LNCaP clone FGC (cell line): ENCODE measurements around the gene SAMD8.

Experiments
- DNase-seq: peaks from one replicate; pipeline ENCODE4 v3.0.0-alpha.2; 2011; ENCODE audit warnings: low read depth
- H3K4me3 ChIP-seq: 2 replicates; pipeline ENCODE4 v1.5.1; 2011; ENCODE audit warnings: mild to moderate bottlenecking, low read depth, low read length, control low read depth
- TF ChIP-seq, protein P1 (sequence below): IDR thresholded peaks from 2 replicates; pipeline ENCODE4 v1.5.1; 2012; ENCODE audit warnings: mild to moderate bottlenecking; ENCODE audit not compliant: control insufficient read depth, insufficient read depth; ENCODE audit errors: extremely low read depth

The SAMD8 gene

DNA sequence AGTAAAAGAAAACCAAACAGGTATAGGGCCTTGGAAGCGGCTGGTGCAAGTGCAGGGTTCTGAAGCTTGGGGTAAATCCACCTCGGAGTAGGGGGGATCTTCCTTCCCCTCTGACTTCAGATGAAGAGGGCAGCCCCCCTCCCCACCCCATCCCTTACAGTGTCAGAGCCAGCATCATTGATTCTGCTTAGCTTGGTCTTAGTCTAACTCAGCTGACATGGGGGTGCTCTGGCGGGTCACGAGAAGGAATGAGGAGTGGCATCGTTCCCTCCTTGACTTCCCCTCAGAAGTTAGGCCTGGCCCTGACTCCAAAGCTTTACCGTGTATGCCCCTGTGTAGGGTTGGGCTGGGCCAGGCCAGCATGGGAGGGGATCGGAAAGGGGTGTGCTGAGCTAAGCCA lies 44.2 kb upstream of the SAMD8 start:
- no peak overlapping the region for H3K4me3 ChIP-seq
- no peak for DNase-seq
- TF ChIP-seq, protein P1, sequence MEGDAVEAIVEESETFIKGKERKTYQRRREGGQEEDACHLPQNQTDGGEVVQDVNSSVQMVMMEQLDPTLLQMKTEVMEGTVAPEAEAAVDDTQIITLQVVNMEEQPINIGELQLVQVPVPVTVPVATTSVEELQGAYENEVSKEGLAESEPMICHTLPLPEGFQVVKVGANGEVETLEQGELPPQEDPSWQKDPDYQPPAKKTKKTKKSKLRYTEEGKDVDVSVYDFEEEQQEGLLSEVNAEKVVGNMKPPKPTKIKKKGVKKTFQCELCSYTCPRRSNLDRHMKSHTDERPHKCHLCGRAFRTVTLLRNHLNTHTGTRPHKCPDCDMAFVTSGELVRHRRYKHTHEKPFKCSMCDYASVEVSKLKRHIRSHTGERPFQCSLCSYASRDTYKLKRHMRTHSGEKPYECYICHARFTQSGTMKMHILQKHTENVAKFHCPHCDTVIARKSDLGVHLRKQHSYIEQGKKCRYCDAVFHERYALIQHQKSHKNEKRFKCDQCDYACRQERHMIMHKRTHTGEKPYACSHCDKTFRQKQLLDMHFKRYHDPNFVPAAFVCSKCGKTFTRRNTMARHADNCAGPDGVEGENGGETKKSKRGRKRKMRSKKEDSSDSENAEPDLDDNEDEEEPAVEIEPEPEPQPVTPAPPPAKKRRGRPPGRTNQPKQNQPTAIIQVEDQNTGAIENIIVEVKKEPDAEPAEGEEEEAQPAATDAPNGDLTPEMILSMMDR, result no peak

DNA sequence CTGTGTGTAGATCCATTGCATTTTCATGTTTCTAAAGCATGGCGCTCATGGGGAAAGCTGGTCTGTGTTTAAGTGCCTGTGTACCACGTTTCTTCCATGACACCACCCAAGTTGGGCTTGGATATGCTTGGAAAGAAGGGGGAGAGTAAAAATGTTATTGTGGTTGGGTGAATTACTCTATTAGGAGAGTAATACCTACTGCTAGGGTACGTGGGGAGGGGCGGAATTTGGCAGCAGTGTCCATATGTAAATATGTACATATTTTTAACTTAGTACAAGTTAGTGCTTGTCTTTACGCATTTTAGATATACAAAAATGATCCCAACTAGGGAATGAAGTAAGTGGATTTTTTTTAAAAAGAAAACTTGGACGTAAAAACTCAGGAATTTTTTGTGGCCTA lies 42.9 kb upstream of the SAMD8 start:
- H3K4me3 ChIP-seq, result no peak overlapping the region
- DNase-seq, result no peak
- TF ChIP-seq, protein P1, result no peak

DNA sequence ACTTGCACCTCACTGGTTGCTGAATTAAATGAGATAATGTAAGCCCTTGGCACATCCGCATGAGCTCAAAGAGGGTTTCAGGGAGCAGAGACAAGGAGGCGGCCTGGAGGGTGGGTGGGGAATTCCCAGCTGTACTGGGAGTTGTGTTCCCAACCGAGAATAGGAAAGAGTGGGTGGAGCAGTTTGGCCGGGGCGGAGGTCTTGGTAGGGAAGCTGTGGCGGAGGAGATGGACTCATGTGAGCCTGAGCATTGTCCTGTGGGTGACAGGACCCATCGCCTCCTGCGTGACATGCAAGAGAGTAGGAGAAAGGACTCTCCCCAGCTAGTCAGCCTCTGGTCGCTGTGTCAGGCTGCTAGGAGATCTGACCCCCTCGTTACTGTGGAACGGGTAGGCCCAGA lies 41.0 kb upstream of the SAMD8 start:
- H3K4me3 ChIP-seq, result no peak overlapping the region
- DNase-seq, result no peak
- TF ChIP-seq, protein P1, result no peak

DNA sequence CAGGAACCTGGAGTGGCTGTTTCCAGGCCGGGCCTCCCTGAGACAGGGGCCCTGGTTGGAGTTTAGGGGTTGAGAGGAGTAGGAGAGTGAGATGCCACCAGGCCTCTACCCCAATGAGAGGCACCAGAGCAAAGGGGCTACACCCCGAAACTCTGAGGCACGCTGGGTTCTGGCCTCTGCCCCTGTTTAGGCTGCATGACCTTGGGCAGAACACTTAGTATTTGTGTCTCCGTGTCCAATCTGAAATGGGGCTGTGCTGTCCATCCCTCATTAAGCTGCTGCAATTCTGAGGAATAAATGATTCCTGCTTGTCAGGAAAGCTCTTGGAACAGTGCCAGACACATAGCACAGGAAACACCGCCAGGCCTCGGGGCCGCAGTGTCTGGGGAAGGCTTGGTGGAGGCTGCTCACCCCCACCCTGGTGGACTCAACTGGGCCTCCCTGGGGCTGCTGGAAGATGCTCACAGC lies 40.5 kb upstream of the SAMD8 start:
- no peak for DNase-seq
- TF ChIP-seq, protein P1, result no peak
- H3K4me3 ChIP-seq, result no peak overlapping the region

DNA sequence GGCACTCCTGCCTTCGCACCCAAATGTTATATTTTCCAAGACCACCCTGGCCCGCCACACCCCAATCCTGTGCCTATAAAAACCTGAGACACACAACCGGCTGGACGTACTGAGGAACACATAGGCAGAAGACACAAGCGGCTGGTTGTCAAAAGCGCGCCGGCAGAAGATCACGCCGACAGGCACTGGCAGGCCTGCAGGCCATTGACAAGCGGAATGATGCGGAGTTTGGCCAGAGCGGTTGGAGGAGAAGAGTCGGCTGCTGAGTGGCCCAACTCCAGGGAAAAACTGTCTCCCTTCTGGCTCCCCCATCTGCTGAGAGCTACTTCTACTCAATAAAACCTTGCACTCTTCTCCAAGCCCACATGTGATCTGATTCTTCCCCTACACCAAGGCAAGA lies 39.7 kb upstream of the SAMD8 start:
- no peak for DNase-seq
- no peak overlapping the region for H3K4me3 ChIP-seq
- TF ChIP-seq, protein P1, result no peak

DNA sequence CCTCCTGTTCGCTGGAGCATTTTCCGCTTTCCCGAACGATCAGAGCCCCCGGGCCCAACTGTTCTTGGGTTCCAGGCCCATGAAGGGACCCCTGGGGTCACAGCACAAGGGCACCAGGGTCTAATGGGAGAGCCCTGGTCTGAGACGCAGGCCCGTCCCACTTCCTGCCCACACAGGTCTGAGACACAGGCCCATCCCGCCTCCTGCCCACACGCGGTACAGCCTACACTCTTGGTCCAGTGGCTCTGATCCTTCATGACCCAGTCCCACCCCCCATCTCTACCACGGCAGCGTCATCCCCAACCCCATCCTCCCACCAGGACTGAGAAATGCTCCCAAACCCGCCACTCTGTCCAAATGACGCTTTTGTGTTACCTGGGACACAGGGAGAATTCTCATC lies 38.7 kb upstream of the SAMD8 start:
- no peak for DNase-seq
- TF ChIP-seq, protein P1, result no peak
- H3K4me3 ChIP-seq, result no peak overlapping the region

DNA sequence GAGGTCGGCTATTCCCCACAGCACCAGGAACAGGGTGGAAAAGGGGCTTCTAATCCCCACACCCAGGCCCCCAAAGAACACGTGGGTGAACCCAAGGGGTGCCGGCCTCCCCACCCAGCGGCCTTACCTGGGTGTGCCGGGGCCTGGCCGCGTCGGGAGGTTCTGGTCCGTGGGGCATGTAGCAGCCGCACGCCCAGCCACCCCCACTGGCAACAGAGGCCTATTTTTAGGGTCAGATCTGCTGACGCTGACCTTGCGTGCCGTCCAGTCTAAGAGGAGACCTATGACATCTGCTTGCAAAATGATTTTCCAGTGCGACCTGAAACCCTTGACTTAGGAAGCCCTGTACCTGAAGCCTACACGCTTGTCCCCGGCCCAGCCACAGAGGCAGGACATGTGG lies 38.0 kb upstream of the SAMD8 start:
- TF ChIP-seq, protein P1, result no peak

More for the DNA sequence above, 38.0 kb upstream of the SAMD8 start:
- DNase-seq, result no peak
- no peak overlapping the region for H3K4me3 ChIP-seq
